Ectodermal cell (in vitro differentiated cells): ENCODE results near the gene GPR62.

Experiments used
- H3K27ac ChIP-seq: 2 replicates; pipeline ENCODE4 v1.7.0; 2013; ENCODE audit warnings: mild to moderate bottlenecking, low read depth, low read length; ENCODE audit not compliant: insufficient read depth, poor library complexity, severe bottlenecking
- H3K27me3 ChIP-seq: 2 replicates; pipeline ENCODE4 v1.7.0; 2013; ENCODE audit warnings: mild to moderate bottlenecking, low read length; ENCODE audit not compliant: insufficient read depth, control insufficient read depth, poor library complexity, severe bottlenecking
- H3K36me3 ChIP-seq: one replicate; pipeline ENCODE4 v1.7.0; 2013; ENCODE audit warnings: low read length; ENCODE audit not compliant: control insufficient read depth, insufficient read depth
- H3K4me1 ChIP-seq: one replicate; pipeline ENCODE4 v1.7.0; 2013; ENCODE audit warnings: low read length; ENCODE audit not compliant: control insufficient read depth, insufficient read depth
- H3K4me3 ChIP-seq: 2 replicates; pipeline ENCODE4 v1.7.0; 2013; ENCODE audit warnings: low read depth, low read length, control low read depth; ENCODE audit not compliant: insufficient read depth
- H3K9me3 ChIP-seq: 2 replicates; pipeline ENCODE4 v1.7.0; 2013; ENCODE audit warnings: mild to moderate bottlenecking, low read length, moderate library complexity; ENCODE audit not compliant: control insufficient read depth
- WGBS, 2 experiments: methylation state at CpG; one replicate each; pipeline ENCODE4 v1.1.7; 2013; ENCODE audit warnings: missing lambda C conversion rate in 2 of 2; 5-methylcytosine and 5-hydroxymethylcytosine counted together

Gene GPR62

DNA sequence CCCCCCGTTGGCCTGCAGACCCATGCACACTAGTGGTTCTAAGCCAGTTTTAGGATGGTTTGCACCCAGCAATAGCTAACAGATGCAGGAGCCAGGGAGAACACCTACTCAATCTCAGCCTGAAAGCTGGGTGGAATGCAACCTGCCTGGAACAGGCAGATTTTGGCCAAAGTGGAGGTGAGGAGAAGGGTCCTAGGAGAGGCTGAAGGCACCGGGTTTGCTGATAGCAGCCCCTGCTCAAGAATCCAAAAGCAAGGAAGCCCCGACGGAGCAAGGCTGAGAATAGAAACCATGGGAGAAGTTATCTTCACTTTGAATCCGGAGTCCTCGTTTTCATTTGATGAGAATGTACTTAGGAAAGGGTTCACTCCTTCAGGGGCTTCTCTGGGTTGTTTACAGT is 23.4 kb upstream of the GPR62 start:
- Histone ChIP-seq H3K4me3 (no peak overlapping the region), H3K36me3 (peaks cover 14% of the 10 kb centered on the region), H3K9me3 (no peaks in the 10 kb centered on the region), H3K4me1 (no peaks in the 10 kb centered on the region), H3K27ac (no peak overlapping the region), H3K27me3 (no peaks in the 10 kb centered on the region)
- 93 to 94% methylated on average over 6 of the region's 6 CpGs for WGBS, 2 experiments

DNA sequence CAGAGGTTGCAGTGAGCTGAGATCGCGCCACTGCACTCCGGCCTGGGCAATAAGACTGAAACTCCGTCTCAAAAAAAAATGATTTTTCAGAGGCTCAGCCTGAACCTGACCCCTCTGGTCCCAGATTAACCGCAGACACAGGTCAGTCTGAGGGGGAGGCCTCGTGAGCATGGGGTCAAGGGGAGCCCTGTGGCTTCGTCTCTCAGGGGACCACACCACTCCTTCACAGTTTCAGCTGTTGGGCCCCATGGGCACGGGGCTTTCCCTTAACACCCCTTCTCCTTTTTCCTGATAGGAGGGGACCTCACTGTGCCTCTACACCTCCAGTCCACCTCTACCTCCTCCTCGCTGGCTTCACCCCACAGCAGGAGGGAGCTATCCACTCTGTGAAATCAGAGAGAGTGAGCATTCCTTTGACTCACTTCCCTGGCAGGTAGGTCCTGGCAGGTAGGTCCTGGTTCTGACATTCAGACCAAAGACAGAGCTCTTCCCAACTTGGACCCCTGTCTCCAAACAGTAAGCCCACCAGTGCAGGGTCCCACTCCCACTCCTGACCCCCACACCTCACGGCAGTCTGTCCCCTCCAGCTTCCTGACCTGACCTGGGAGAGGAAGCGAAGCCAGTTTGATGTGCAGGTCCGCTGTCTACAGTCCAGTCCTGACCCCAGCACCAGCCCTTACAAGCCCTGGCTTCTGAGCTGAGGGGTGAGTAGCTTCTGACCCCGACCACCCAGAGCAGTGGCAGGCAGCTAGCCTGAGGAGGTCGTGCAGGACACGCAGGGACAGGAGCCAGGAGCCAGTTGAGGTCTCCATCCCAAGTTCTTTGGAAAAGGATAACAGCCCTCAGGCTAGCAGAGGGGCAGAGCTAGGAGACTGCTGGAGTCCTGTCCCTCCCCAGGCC is 22.5 kb upstream of the GPR62 start:
- H3K4me1 ChIP-seq: no peaks in the 10 kb centered on the region
- WGBS, 2 experiments: 93 to 95% methylated on average over 15 of the region's 15 CpGs
- peaks cover 15% of the 10 kb centered on the region for H3K36me3 ChIP-seq
- H3K27ac ChIP-seq: no peak overlapping the region
- no peak overlapping the region for H3K4me3 ChIP-seq
- H3K9me3 ChIP-seq: no peaks in the 10 kb centered on the region
- no peaks in the 10 kb centered on the region for H3K27me3 ChIP-seq

DNA sequence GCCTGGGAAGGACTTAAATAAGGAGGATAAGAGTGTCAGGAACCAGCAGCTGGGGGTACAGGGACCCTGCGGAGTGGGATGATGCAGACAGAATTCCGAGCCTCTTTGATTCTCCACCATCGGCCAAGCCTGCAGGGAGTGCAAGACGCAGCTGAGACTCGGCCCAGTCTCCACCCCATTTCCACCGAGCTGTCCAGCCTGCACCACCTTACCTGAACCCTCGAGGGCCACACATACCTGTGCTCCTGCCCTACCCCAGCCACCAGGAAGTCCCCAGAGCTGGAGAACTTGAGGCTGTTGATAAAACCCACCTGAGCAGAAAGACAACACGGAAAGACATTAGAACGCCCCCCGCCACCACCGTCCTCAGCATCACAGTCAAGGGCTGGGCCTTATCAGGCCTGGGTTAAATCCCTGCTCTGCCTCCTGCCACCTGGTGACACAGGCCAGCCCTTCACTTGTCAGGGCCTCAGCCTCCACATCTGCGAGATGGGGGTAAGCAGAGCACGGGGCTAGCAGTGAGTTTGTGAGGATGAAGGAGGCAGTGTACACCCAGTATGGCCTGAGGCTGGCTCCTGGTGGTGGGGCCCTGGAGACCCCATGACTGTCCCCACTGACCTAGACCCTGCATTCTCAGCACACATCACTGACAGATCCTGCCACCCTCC is 21.6 kb upstream of the GPR62 start:
- no peaks in the 10 kb centered on the region for H3K27me3 ChIP-seq

DNA sequence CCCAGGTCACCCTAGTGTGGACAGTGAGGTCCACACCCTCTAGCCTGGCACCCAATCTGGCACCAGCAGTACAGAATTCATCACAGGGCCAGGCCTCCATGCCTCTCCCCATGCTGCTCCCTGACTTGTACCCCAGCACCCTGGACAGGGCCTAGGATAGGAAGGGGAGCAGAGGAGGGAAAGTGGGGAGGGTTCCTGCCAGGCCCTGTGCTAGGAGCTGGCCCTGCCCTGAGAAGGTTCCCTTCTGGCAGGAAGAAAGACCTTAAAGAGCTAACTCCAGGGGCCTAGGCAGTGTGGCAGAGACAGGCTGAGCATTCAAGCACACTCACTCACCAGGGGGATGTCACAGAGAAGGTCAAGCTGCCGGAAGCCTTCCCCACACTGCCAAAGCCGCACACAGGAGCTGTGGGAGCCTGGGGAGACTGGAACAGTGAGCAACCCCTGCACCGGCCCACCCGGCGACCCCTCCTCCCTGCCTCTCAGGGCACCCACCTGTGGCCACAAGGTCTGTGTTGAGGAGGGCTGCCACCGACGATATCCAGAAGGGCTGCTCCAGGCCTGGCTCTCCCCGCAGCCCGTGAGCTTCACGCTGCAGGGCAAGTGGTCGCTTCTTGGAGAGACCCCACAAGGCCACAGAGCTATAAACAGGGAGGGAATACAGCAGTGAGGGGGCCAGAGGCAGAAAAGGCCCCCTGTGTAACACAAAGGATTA is 20.9 kb upstream of the GPR62 start:
- H3K4me3 ChIP-seq: no peak overlapping the region
- H3K36me3 ChIP-seq: peaks cover 17% of the 10 kb centered on the region
- 94 to 97% methylated on average over 11 of the region's 11 CpGs for WGBS, 2 experiments
- no peaks in the 10 kb centered on the region for H3K27me3 ChIP-seq
- no peak overlapping the region for H3K27ac ChIP-seq
- H3K9me3 ChIP-seq: no peaks in the 10 kb centered on the region
- H3K4me1 ChIP-seq: no peaks in the 10 kb centered on the region

More for the DNA sequence above, 21.6 kb upstream of the GPR62 start:
- H3K36me3 ChIP-seq: peaks cover 17% of the 10 kb centered on the region
- H3K4me3 ChIP-seq: no peak overlapping the region
- H3K9me3 ChIP-seq: no peaks in the 10 kb centered on the region
- no peak overlapping the region for H3K27ac ChIP-seq
- 92 to 95% methylated on average over 13 of the region's 13 CpGs for WGBS, 2 experiments
- H3K4me1 ChIP-seq: no peaks in the 10 kb centered on the region

DNA sequence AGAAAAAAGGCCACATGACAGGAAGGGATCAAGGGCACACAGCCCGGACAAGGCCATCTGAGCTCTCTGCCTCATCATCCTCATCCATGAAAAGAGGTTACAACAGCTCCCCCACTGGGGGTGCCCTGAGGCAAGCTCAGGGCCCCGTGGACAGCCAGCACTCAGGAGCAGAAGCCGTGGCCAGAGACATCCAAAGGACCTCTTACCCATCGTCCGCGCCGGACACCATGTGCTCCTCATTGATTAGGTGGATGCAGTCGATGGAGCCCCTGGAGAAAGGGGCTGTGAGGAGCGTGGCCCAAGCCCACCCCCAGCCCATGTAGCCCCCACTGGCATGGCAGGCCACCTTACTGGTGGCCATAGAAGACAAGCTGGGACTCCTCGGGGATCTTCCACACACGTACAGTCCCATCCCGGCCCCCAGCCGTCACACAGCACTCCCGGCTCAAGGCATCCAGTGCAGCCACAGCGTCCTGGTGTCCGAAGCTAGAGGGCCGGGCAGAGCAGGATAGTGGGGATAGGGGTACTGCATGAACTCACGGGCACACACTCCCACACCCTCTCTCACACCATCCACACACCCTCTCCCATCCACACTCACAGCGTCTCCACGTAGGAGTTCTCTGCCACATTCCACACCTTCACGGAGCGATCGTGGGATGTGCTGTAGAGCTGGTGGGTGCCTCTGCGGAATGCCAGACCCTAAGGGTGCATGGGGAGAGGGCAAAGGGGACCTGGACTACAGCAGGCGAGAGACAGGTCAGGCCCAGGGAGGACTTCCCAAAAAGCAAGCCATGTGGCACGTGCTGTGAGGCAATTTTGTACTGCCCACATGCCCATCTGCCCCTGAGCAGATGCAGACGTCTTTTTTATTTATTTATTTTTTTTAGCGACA is 19.9 kb upstream of the GPR62 start:
- H3K4me3 ChIP-seq: no peak overlapping the region
- H3K4me1 ChIP-seq: no peaks in the 10 kb centered on the region
- H3K27ac ChIP-seq: no peak overlapping the region
- peaks cover 17% of the 10 kb centered on the region for H3K36me3 ChIP-seq
- no peaks in the 10 kb centered on the region for H3K27me3 ChIP-seq
- 94 to 95% methylated on average over 28 of the region's 28 CpGs for WGBS, 2 experiments
- no peaks in the 10 kb centered on the region for H3K9me3 ChIP-seq

DNA sequence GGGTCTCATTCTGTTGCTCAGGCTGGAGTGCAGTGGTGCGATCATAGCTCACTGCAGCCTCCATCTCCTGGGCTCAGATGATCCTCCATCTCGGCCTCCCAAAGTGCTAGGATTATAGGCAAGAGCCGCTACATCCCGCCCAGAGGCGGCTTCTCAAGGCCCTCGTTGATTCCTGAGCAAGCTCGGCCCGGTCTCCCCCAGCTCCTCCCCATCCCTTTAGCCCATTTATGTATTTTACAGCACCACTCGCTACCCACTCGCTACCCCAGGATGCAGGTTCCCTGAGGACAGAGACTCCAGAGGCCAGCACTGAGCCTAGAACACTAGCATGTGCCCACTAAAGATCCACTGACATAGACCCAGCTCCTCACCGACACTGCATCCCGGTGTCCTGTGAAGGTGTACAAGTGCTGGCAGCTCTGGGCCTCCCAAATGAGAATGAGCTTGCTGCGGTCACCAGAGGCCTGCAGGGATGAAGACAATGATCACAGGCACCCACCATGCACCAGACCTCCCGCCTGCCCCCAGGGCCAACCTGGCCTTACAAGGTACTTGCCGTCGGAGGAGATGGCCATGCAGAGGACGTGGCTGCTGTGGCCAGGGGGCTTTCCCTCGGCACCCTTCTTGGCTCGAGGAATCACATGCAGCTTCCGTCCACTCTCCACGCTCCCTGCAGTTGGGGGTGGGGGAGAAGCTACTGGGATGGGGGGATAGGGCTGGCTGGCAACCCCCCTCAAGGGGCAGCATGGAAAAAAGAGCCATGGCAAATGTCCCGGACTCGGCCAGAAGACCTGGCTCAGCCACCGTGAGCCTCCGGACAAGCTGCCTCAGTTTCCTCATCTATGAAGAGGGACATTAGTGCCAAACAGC is 19.1 kb upstream of the GPR62 start:
- 94 to 95% methylated on average over 25 of the region's 25 CpGs for WGBS, 2 experiments

DNA sequence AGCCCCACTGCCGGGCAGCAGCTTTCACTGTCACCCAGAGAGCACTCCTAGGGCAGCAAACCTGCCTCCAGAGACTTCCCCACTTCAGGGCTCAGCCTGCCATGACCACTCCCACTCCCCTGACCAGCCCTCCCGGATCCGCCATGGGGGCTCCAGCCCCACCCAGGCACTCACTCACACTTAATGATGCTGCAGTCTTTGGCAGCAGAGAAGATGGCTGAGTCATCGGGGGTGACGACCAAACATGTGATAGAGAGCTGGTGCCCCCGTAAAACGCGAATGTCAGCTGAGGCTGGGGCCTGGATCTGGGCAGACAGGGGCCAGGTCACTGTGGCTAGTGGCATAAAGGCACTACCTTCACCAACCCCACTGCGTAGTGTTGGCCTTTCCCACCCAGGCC is 18.2 kb upstream of the GPR62 start:
- Histone ChIP-seq H3K9me3 (no peaks in the 10 kb centered on the region), H3K4me1 (peaks cover 3% of the 10 kb centered on the region), H3K36me3 (peaks cover 17% of the 10 kb centered on the region), H3K27ac (no peak overlapping the region), H3K27me3 (no peaks in the 10 kb centered on the region), H3K4me3 (no peak overlapping the region)
- 94 to 96% methylated on average over 9 of the region's 9 CpGs for WGBS, 2 experiments

More for the DNA sequence above, 19.1 kb upstream of the GPR62 start:
- Histone ChIP-seq H3K4me1 (peaks cover 3% of the 10 kb centered on the region), H3K36me3 (peaks cover 17% of the 10 kb centered on the region), H3K27ac (no peak overlapping the region), H3K4me3 (no peak overlapping the region), H3K27me3 (no peaks in the 10 kb centered on the region), H3K9me3 (no peaks in the 10 kb centered on the region)

DNA sequence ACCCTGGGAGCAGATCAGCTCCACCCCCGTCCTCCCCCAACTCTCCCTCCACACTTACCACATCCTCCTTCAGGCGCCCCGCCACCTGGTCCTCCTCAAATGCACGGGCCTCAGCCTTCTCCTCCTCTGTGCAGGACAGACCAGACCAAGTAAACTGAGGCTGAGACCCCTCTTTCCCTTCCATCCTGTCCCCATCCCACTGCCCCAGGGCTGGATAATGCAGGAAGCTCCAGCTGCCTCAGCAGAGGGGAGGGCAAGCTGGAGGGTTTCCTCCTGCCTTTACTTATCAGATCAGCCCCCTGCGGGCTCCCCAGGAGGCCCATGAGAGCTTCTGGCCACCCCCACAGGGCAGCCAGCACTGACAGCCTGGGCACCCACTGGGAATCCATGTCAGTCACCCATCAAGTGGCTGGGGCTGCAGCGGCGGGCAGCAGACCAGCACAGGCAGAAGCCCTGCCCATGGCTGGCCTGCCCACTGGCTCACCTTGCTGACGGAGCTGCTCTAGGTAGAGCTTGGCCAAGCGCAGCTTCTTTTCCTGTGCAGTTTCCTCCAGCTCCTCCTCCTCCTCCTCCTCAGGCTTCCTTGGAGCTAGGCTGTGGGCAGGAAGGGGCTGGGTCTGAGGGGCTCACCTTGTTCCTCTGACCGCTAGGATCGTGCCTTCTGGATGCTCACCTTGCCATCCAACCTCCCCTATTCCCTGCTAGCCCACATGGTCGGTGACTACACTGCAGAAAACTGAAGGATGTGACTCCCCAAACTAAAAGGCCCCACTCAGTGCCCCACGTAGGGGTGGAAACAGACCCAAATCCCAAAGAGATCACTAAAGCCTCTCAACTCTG is 17.4 kb upstream of the GPR62 start:
- Histone ChIP-seq H3K4me3 (no peak overlapping the region), H3K27ac (no peak overlapping the region), H3K9me3 (no peaks in the 10 kb centered on the region), H3K27me3 (no peaks in the 10 kb centered on the region), H3K36me3 (peaks cover 17% of the 10 kb centered on the region), H3K4me1 (peaks cover 3% of the 10 kb centered on the region)
- WGBS, 2 experiments: 92 to 94% methylated on average over 13 of the region's 13 CpGs
